OCI-LY7 (cell line): Measurements from ENCODE around the gene GDE1.

Experiments used
- CTCF ChIP-seq: fragments of 200-600 bp; sonication (generic); conservative IDR thresholded peaks from 2 replicates; pipeline ENCODE4 v1.5.1; 2014; ENCODE audit warnings: mild to moderate bottlenecking, antibody characterized with exemption, low read length, moderate library complexity, mixed read lengths
- EZH2phosphoT487 ChIP-seq: fragments of 200-600 bp; sonication (generic); IDR thresholded peaks from 2 replicates; pipeline ENCODE4 v1.6.1; 2018; ENCODE audit warnings: low read depth, borderline replicate concordance, mild to moderate bottlenecking, mixed run types, antibody characterized with exemption, low read length, moderate library complexity, mixed read lengths

- no peak for TF ChIP-seq CTCF
- no peak for TF ChIP-seq EZH2phosphoT487
These were observed 5.3 kb upstream of the GDE1 start for GRCh38 chr16:19527161-19527560.
